GM19099 (cell line): ENCODE measurements around the gene MED13L.

ENCODE experiments used
- POLR2A ChIP-seq: IDR thresholded peaks from 3 replicates; pipeline ENCODE4 v1.6.1; 2011; ENCODE audit warnings: low read depth; ENCODE audit not compliant: insufficient read length; ENCODE audit errors: extremely low read depth

The MED13L gene

DNA sequence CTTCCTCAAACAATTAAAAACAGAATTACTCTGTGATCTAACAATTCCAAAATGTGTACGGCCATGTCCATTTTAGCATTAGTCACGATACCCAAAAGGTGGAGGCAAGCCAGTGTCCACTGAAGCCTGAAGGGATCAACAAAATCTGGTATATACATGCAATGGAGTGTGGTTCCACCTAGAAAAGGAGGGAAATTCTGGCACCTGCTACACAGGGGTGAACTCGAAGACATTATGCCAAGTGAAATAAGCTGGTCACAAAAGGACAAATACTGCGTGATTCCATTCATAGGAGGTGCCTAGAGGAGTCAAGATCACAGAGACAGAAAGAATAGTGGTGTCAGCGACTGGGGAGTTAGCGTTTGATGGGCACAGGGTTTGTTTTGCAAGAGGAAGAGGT, 331.4 kb downstream of the MED13L start:
- TF ChIP-seq POLR2A: no peak

- no peak for TF ChIP-seq POLR2A
Observed at GRCh38 chr12:115945491-115945885, 332.0 kb downstream of the MED13L start.

- TF ChIP-seq POLR2A: no peak
Observed at GRCh38 chr12:115944837-115945490, 332.5 kb downstream of the MED13L start.

DNA sequence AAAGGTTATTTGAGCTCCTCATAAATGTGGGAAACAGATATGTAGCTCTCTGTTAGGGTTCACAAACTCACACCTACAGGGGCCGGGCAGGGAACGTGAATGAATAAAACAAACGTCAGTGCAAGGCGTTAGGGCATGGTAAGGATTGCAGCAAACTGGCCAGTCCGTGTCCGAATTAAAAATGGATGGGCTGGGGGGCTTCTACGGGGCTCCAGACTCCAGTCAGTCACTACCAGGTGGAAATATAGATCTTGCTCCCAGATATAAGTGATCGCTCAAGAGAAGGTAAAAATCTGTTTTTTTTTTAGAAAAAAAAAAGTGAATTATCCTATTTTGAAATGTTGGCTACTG, 333.1 kb downstream of the MED13L start:
- TF ChIP-seq POLR2A: no peak

DNA sequence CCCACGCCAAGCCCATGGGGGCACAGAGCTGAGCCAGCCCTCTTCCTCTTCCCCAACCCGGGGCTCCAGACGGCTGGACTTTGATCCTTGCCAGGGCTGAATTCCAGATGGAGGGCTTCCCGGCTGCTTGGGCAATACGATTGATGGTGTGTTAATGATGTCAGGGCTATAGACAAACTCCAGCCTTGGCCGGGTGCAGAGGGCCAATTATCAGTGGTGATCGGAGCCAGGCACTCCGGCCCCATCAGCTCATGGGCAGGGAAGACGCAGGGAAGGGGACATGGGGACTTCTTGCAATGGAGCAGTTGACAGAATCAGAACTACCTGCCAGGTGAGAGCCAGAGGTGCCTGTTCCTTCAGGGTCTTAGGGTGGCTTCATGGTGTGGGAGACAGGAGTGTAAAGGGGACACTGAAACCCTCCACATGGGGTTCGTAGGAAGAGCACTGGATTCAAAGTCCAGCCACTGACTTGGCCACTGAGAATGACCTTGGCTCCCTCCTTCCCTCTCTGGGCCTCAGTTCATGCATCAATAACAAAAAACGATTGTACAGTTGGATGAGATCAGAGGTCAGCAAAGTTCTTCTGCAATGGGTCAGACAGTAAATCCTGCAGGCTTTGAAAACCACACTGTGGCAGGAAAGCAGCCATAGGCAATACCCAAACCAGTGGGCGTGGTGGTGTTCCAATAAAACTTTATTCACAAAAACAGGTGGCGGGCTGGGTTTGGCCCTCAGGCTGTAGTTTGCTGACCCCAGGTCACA, 333.7 kb downstream of the MED13L start:
- TF ChIP-seq POLR2A: no peak

DNA sequence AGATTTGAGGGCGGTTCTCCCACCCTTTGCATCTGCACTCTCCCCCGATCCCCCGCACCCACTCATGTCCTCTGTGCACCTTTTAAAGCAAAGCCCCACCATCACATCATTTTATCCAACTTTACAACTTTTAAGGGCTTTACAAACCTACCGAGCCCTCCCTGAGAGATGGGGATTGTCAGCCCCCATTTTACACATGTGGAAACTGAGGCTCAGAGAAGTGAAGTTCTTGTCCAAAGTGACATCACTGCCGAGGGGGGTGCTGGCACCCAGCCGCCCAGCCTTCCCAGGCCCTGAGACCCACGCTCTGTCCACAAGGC, 334.2 kb downstream of the MED13L start:
- no peak for TF ChIP-seq POLR2A

- TF ChIP-seq POLR2A: no peak
Observed at GRCh38 chr12:115942346-115942745, 335.1 kb downstream of the MED13L start.

DNA sequence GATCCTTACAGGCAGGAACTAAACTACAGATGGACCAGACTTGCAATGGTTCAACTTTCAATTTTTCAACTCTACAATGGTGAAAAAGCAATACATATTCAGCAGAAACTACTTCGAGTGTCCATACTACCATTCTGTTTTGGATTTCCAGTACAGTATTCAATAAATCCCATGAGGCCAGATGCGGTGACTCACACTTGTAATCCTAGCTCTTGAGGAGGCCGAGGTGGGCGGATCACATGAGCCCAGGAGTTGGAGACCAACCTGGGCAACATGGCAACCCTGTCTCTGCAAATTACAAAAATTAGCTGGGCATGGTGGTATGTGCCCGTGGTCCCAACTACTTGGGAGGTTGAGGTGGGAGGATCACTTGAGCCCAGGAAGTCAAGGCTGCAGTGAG, 336.1 kb downstream of the MED13L start:
- no peak for TF ChIP-seq POLR2A

DNA sequence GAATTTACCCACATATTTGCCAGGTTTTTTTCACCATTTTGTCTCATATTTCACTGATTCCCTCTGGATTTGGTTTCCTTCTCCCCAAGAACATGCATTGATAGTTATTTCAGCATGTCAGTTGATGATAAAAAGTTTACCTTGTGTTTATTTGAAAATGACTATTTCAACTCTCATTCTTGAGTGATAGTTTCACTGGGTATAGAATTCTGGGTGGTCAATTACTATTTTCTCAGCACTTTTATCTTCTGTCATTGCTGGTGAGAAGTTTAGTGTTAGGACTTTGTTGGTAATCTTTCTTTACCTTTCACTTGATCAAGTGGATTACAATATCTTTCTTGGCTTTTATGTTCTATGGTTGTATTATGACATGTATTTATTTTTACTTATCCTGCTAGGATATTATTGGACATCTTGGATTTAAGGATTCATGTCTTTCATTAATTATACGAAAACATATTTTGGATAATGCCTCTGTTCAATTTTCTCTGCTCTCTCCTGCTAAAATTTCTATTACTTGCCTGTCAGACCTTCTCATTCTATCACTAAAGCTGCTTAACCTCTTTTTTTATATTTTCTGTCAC, 338.6 kb downstream of the MED13L start:
- no peak for TF ChIP-seq POLR2A

DNA sequence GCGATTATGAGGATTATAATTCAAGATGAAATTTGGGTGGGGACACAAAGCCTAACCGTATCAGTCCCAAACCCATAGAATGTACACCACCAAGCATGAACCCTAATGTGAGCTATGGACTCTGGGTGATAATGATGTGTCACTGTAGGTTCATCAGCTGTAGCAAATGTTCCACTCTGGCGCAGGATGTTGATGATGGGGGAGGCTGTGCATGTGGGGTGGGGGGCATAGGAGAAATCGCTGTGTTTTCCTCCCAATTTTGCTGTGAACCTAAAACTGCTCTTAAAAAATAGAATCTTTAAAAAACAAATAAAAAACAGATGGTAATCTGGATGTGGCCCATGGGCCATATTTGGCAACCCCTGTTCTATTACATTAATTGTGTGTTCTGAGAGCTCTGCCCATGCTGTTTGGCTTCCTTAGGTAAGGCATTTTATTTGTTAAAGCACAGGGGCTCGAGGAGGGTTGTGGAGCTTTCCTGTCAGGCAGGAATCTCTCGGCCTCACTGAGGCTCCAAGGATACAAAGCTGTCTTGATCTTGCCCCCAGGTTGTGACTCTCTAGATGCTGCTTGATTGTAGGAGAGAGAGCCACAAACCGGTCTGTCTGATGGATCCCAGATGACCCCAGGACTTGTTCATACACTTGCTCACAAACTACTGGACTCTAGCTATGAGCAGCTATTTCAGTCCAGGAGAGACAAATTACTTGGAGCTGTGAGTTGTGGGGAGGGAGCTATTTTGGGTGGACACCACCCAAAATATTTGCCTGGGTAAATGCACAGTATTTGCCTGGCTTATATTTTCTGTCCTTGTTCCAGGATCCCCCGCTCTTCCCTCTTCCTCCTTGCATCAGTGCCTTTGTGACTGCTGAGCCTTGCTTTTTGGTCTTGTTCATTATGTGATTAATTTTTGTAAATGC, 340.2 kb downstream of the MED13L start:
- TF ChIP-seq POLR2A: no peak

- TF ChIP-seq POLR2A: no peak
Observed at GRCh38 chr12:115934877-115935276, 342.6 kb downstream of the MED13L start.

DNA sequence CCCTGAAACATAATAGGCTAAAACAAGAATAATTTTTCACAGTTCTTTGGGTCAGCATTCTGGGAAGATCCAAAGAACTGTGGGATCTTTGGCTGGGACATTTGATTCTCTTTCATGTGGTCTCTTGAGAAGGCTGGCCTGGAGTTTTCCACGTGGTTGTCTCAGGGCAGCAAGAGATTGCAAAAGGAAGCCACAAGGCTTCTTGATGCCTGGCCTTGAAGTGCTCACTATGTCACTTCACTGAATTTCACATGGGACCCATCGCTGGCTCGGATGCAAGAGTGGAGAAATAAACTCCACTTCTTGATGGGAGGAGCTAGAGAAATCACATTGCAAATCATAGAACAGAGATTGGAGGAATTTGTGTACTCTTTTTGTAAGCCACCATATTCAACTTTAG, 343.4 kb downstream of the MED13L start:
- TF ChIP-seq POLR2A: no peak

DNA sequence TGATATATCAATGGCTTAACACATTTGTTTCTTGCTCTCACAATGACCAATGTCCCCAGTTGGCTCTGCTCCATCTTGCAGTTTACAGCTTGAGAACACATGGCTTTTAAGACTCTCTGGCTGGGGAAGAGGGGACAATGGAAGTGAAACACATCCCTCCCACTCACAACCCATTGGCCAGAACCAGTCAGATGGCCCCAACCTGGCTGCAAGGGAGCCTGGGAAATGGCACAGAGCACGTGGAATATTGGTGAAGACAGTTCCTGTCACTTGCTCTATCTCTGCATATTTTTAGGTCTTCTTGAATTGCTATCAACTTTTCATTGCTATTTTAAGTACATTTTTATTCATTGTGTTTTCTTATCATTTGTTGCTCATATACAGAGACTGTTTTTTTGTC, 345.4 kb downstream of the MED13L start:
- TF ChIP-seq POLR2A: no peak

DNA sequence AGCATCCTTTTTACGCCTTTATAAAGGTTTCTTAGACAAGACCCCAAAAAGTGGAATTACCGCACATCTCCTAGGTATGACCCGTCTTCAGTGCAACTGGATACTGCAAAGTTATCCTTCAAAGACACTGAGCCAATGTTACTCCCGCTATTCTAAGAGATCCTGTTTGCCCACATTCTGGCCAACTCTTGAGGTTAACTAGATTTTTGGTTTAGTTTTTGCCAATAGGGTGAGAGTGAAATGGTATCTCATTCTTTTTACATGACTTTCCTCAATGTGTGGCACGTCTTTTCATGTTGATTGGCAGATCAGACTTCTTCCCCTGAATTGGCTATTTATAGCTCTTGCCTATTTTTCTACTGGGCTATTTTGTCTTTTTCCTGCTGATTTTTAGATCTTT, 347.2 kb downstream of the MED13L start:
- no peak for TF ChIP-seq POLR2A

GRCh38 chr12:115926037-115926670, 351.3 kb downstream of the MED13L start:
- TF ChIP-seq POLR2A: no peak

GRCh38 chr12:115923851-115924250, 353.6 kb downstream of the MED13L start:
- TF ChIP-seq POLR2A: no peak
